GM19025 (cell line): ENCODE data around the gene DNAJB12.
"Not testable (repeated sequence)": the region's sequence is repeated elsewhere in the genome, so short reads cannot be mapped to it uniquely, and the experiment has no call there.

ENCODE experiments used
- ATAC-seq: cut with Tn5 transposase; IDR thresholded peaks from one replicate; pipeline ENCODE4 v1.9.1; 2021; ENCODE audit warnings: mild to moderate bottlenecking, low read depth, moderate library complexity; ENCODE audit not compliant: unreplicated experiment

DNAJB12 gene

GRCh38 chr10:72332423-72333111, 22.2 kb downstream of the DNAJB12 start:
- ATAC-seq, result no peak

- ATAC-seq, result peak; percentile 43
These were observed 22.9 kb downstream of the DNAJB12 start for GRCh38 chr10:72331575-72332422.

GRCh38 chr10:72330069-72330426, 24.7 kb downstream of the DNAJB12 start:
- no peak for ATAC-seq

- ATAC-seq, result no peak
These were observed 25.2 kb downstream of the DNAJB12 start for GRCh38 chr10:72329290-72330068.

GRCh38 chr10:72328829-72329204, 25.9 kb downstream of the DNAJB12 start:
- ATAC-seq, result no peak

- ATAC-seq, result no peak
These were observed 26.5 kb downstream of the DNAJB12 start for GRCh38 chr10:72328045-72328828.

GRCh38 chr10:72326665-72327603, 27.8 kb downstream of the DNAJB12 start:
- ATAC-seq, result not testable (repeated sequence)

- ATAC-seq, result not testable (repeated sequence)
These were observed 29.2 kb downstream of the DNAJB12 start for GRCh38 chr10:72325243-72326175.

- ATAC-seq, result no peak
These were observed 30.9 kb downstream of the DNAJB12 start for GRCh38 chr10:72323771-72324191.

- ATAC-seq, result no peak
These were observed 31.5 kb downstream of the DNAJB12 start for GRCh38 chr10:72323108-72323749.

- no peak for ATAC-seq
These were observed 32.2 kb downstream of the DNAJB12 start for GRCh38 chr10:72322280-72323058.

GRCh38 chr10:72322030-72322279, 32.8 kb downstream of the DNAJB12 start:
- ATAC-seq, result no peak

GRCh38 chr10:72321248-72322029, 33.3 kb downstream of the DNAJB12 start:
- ATAC-seq, result no peak

GRCh38 chr10:72320676-72321247, 34.0 kb downstream of the DNAJB12 start:
- peak; percentile 56 for ATAC-seq

GRCh38 chr10:72319416-72320254, 35.1 kb downstream of the DNAJB12 start:
- ATAC-seq, result peak; percentile 68
